NCI-H2227 (cell line): ENCODE data around the gene MED7.

Source experiments
- DNase-seq: peaks from one replicate; lab custom pipeline; 2025; ENCODE audit not compliant: unreplicated experiment; lab: John Stamatoyannopoulos, UW

MED7 gene

GRCh38 chr5:157107508-157107907 is 35.2 kb downstream of the MED7 start:
- no peak for DNase-seq

GRCh38 chr5:157106630-157107461 is 35.8 kb downstream of the MED7 start:
- no peak for DNase-seq

- no peak for DNase-seq
Observed at GRCh38 chr5:157100140-157100679, 42.5 kb downstream of the MED7 start.

- DNase-seq: no peak
Observed at GRCh38 chr5:157088342-157088990, 54.2 kb downstream of the MED7 start.
